RWPE1 (cell line): Measurements from ENCODE around the gene ALOX15B.

Experiments
- CTCF ChIA-PET: fragments of 350-600 bp; sonication (Branson Sonifier 250); formaldehyde crosslinking; extraction: SDS; loops from one replicate; lab custom pipeline; 2021; lab: Yijun Ruan, JAX
- POLR2A ChIA-PET: fragments of 400-600 bp; formaldehyde crosslinking; extraction: SDS; loops from one replicate; lab custom pipeline; 2020; ENCODE audit warnings: antibody characterized with exemption; ENCODE audit not compliant: low non-redundant PET; lab: Yijun Ruan, JAX
- DNase-seq: peaks from one replicate; pipeline ENCODE4 v3.0.0; 2012; ENCODE audit warnings: low spot score
- H3K27ac ChIP-seq: fragments of 450-650 bp; 2 replicates; pipeline ENCODE4 v1.5.1; 2017
- TF ChIP-seq, protein P1 (sequence below): fragments of 450-650 bp; conservative IDR thresholded peaks from 2 replicates; pipeline ENCODE4 v1.5.1; 2017; ENCODE audit warnings: low read depth, mild to moderate bottlenecking

ALOX15B gene

DNA sequence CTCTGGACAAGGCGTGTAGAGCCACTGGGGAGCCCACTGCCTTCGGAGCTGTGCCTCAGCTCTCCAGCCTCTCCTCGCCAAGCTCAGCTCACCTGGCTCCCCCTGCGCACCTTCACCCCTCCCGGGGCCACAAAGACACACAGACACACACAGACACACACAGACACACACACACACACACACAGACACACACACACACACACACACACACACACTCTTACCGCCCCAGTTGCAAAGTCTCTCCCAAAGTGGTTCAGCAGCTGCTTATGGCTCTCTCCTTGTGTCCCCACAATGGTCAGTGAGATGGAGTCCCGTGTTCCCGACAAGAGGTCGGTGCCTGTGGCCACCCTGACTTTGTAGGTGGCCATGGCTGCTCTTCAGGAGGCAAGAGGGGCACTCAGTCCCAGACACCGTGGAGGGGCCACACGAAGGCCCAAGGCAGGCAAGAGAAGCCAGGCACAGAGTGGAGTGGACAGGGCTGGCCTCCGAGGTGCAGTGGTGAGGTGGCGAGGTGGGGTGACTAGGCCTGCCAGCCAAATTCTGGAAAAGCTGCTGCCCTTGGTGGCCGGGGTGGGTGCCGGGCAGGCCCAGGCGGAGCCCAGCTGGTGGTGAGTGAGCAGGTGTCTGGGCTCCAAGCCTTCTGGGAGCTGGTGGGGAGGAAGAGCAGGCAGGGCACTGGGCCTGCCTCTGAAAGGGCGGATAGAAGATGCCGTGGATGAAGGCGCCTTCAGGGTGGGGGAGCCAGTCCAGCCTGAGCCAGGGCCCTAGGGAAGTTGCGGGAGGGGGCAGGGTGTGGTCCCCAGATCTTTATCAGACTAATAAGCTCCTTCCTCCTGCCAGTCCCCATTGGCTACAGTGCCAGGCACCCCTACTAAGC, 48.5 kb downstream of the ALOX15B start, which contains the start of gene ALOX12B:
ALOX12B (minus strand) TSS at position 642 of the 877 bp plus-strand sequence; CDS start at position 368, 274 bp downstream.
- TF ChIP-seq, protein P1, sequence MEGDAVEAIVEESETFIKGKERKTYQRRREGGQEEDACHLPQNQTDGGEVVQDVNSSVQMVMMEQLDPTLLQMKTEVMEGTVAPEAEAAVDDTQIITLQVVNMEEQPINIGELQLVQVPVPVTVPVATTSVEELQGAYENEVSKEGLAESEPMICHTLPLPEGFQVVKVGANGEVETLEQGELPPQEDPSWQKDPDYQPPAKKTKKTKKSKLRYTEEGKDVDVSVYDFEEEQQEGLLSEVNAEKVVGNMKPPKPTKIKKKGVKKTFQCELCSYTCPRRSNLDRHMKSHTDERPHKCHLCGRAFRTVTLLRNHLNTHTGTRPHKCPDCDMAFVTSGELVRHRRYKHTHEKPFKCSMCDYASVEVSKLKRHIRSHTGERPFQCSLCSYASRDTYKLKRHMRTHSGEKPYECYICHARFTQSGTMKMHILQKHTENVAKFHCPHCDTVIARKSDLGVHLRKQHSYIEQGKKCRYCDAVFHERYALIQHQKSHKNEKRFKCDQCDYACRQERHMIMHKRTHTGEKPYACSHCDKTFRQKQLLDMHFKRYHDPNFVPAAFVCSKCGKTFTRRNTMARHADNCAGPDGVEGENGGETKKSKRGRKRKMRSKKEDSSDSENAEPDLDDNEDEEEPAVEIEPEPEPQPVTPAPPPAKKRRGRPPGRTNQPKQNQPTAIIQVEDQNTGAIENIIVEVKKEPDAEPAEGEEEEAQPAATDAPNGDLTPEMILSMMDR = no peak
- peak within 1 kb of the TSS; percentile 62 for H3K27ac ChIP-seq
- ChIA-PET CTCF (interaction anchor here (0.6 to 2.2 kb wide), 6 partner anchors 13 to 243 kb away, joined by 3 to 11 read pairs (median 4); no protein-coding TSS in a partner anchor), POLR2A (no interaction called here)
- no peak for DNase-seq

DNA sequence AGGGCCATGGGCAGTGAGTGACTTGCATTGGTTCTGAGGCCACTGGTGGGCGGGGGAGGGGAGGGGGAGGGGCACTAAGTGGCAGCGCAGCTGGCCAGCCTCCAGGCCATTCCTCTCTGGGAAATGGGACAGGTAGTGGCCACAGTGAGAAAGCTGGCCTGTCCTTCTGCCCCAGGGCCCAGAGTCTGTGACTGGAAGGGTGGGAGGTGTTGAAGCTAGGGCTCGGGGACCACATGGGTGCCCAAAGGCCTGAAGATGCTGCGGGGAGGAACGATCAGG, 49.0 kb downstream of the ALOX15B start:
- TF ChIP-seq, protein P1 = no peak
- ChIA-PET POLR2A (no interaction called here), CTCF (interaction anchor here (0.6 to 2.2 kb wide), 4 partner anchors 14 to 110 kb away, joined by 3 to 11 read pairs (median 4); no protein-coding TSS in a partner anchor)
- no peak for DNase-seq
- H3K27ac ChIP-seq = peak overlapping the region; percentile 62

DNA sequence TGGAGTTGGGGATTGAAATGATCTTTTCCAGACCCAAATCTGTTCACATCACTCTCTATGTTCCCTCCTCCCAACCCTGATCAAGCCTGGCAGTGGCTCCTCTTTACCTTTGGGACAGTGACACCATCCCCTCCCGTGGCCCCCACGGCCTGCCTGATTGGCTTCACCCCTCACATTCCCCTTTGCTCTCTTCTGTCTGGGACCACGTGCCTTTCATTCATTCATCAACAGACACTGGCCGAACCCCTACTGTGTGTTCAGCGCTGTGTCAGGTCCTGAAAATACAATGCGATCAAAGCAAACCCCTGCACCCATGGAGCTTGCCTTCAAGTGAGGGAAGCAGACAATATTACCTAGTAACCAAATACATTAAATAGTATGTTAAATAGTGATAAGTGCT, 50.9 kb downstream of the ALOX15B start:
- TF ChIP-seq, protein P1 = no peak
- DNase-seq = no peak
- H3K27ac ChIP-seq = no peak overlapping the region
- ChIA-PET POLR2A (no interaction called here), CTCF (interaction anchor here (0.8 kb wide), 1 partner anchor 21 kb away, joined by 3 read pairs; no protein-coding TSS in a partner anchor)

DNA sequence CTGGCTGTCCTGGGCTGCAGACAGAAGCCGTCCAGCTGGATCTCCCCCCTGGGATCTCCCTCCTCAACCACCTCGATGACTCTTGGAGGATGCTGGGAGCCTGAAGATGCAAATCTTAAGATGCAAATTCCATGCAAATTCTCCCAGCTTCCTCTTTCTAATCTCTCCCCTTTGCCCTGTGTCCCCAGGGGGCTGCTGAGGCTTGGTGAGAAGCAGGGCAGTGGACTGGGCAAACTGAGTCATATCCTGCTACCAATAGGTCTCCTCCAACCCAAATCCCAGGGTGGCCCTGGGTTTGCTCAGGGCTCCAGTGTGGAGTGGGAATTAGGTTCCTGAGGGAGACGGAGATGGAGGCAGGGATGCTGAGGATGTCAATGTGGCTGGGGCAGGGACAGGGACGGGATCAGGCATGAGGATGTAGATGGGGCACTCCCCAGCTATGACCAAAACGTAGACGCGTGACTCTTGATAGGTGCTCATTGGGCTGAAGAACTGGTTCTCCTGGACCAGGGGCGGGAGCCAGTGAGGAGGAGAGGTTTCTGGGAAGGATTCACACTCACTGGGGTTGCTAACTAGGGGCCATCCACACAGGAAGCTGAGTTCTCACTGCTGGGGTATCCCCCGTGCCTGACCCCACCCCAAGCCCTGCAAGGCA, 52.3 kb downstream of the ALOX15B start:
- ChIA-PET POLR2A (no interaction called here), CTCF (interaction anchor here (0.6 to 1.2 kb wide), 5 partner anchors 10 to 76 kb away, joined by 3 to 5 read pairs (median 4); no protein-coding TSS in a partner anchor)
- H3K27ac ChIP-seq = no peak overlapping the region
- TF ChIP-seq, protein P1 = no peak
- DNase-seq = no peak

DNA sequence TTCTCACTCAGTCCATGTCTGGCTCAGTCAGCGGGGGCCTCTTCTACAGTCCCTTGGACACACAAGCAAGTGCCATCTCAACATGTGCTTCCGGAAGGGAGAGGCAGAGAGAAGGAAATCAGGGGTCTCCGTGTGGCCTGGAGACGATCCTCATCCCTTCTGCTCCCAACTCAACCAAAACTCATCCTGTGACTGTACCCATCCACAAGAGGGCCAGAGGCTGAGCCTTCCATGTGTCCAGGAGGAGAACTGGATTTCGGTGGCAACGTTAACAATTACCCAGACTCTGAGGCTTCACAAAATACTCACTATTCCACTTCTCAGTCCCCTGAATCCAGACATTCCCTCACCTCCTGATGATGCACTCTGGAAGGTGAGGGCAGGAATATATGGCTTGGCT, 56.5 kb downstream of the ALOX15B start:
- POLR2A ChIA-PET = no interaction called here
- no peak for DNase-seq
- TF ChIP-seq, protein P1 = no peak
- no peak overlapping the region for H3K27ac ChIP-seq
- CTCF ChIA-PET = interaction anchor here (1.2 kb wide), 1 partner anchor 24 kb away, joined by 3 read pairs; no protein-coding TSS in a partner anchor

DNA sequence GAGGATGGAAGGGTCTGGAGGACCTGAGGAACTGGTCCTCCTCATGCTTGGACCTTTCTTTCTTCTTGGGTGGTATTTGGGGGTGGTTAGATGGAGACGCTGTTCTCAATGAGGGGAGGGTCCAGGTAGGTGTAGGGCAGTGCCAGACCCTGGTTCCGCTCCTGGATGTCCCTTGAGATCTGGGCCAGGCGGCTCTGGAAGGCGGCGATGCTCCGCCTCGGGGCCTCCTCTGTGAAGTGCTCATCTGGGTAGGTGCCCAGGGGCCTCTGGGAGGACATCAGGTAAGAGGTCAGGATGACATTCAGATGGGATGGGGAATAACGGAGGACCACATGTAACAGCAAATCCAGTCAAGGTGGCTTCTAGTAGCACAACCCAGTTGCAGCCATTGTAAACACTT, 57.7 kb downstream of the ALOX15B start:
- no peak for DNase-seq
- ChIA-PET POLR2A (no interaction called here), CTCF (no interaction called here)
- TF ChIP-seq, protein P1 = no peak
- H3K27ac ChIP-seq = no peak overlapping the region
